Pericardium fibroblast (primary cell): ENCODE results near the gene CEP19. TPM values are rescaled to one million over a fixed set of nuclear protein-coding genes. Genes with fewer than 3 reads are reported as not detected.

Experiments
- total RNA-seq: library from RNA; depleted of rRNA; stranded (reverse); fragments of >200 nt; gene quantifications from 2 replicates; pipeline ENCODE4 v1.2.3, GENCODE V29; 2015

Gene CEP19
- 5.2 and 5.6 TPM in 2 replicates for total RNA-seq

GRCh38 chr3:196711838-196712513 lies at the start of gene CEP19, which contains the start of gene PIGX:
Gene CEP19, minus strand, starts transcription at chr3:196712250. Its CDS starts 3,593 bp downstream, at chr3:196708657.
Gene PIGX, plus strand, starts transcription at chr3:196712377.

GRCh38 chr3:196739671-196740480 lies 27.8 kb upstream of the CEP19 start, which contains the start of gene PAK2:
Gene PAK2, plus strand, starts transcription at chr3:196739857. Its CDS starts 42,790 bp downstream, at chr3:196782647.

Other genes starting within 250 kb of the CEP19 start
- gene RNF168, start 208.5 kb downstream of the CEP19 start, total RNA-seq: 10.6 and 13.5 TPM in 2 replicates
- gene SMCO1, start 196.9 kb downstream of the CEP19 start, total RNA-seq: not detected in 2 replicates
- gene WDR53, start 143.7 kb downstream of the CEP19 start, total RNA-seq: 7.2 and 9.5 TPM in 2 replicates
- gene FBXO45, start 143.6 kb downstream of the CEP19 start, total RNA-seq: 3.2 and 3.7 TPM in 2 replicates
- 0.23 and 0.85 TPM in 2 replicates for gene NRROS, start 72.6 kb downstream of the CEP19 start, total RNA-seq
- 16.9 and 23.3 TPM in 2 replicates for gene PIGX, start 127 bp upstream of the CEP19 start, total RNA-seq
- 22.1 and 26.4 TPM in 2 replicates for gene PAK2, start 27.6 kb upstream of the CEP19 start, total RNA-seq
- gene SENP5, start 155.7 kb upstream of the CEP19 start, total RNA-seq: 15.9 and 19.1 TPM in 2 replicates
- gene NCBP2, start 230.3 kb upstream of the CEP19 start, total RNA-seq: 42.4 and 43.2 TPM in 2 replicates